Right atrium auricular region (tissue), 2 donors: ENCODE measurements around the gene TSPY3. TPM values are rescaled to one million over a fixed set of nuclear protein-coding genes. Genes with fewer than 3 reads are reported as not detected.
"Not testable (repeated sequence)": the region's sequence is repeated elsewhere in the genome, so short reads cannot be mapped to it uniquely, and the experiment has no call there.

Experiments used
- DNase-seq: peaks from one replicate; pipeline ENCODE4 v3.0.0-alpha.2; 2019; ENCODE audit warnings: low spot score
- H3K27ac ChIP-seq, 2 donors: fragments of 200-600 bp; sonication (generic); 1 replicate in 1 of 2; 2 replicates in 1 of 2; pipeline ENCODE4 v1.5.1; 2016 to 2019
- H3K27me3 ChIP-seq, 2 donors: fragments of 200-600 bp; sonication (generic); one replicate each; pipeline versions ENCODE4 v1.5.1 to v1.6.0; 2017 to 2019
- H3K36me3 ChIP-seq: fragments of 200-600 bp; sonication (generic); one replicate; pipeline ENCODE4 v1.5.1; 2016
- H3K4me1 ChIP-seq, 2 donors: fragments of 200-600 bp; sonication (generic); one replicate each; pipeline versions ENCODE4 v1.5.1 to v1.6.0; 2017 to 2019
- H3K4me3 ChIP-seq, 2 donors: fragments of 200-600 bp; sonication (generic); 1 replicate in 1 of 2; 2 replicates in 1 of 2; pipeline ENCODE4 v1.5.1; 2017 to 2019; ENCODE audit warnings: mild to moderate bottlenecking in 1 of 2, moderate library complexity in 1 of 2
- H3K9me3 ChIP-seq, 2 donors: fragments of 200-600 bp; sonication (generic); one replicate each; pipeline ENCODE4 v1.5.1; 2019
- total RNA-seq, 2 donors: library from RNA; depleted of rRNA; stranded (reverse); fragments of >200 nt; gene quantifications; one replicate each; pipeline ENCODE4 v1.1.0, GENCODE V29; 2016

Gene TSPY3
- not detected for total RNA-seq

GRCh38 chrY:9398121-9398520 lies at the start of gene TSPY3:
TSPY3 (plus strand) TSS chrY:9398421; CDS start chrY:9398467, 46 bp downstream.
- H3K4me1 ChIP-seq, H3K4me3 ChIP-seq, H3K36me3 ChIP-seq, H3K9me3 ChIP-seq, H3K27me3 ChIP-seq, H3K27ac ChIP-seq, DNase-seq: not testable (repeated sequence)

- not testable (repeated sequence) for H3K9me3 ChIP-seq, H3K27ac ChIP-seq, DNase-seq, H3K4me3 ChIP-seq, H3K4me1 ChIP-seq, H3K27me3 ChIP-seq, H3K36me3 ChIP-seq
Measured at GRCh38 chrY:9357497-9357896, 40.7 kb upstream of the TSPY3 start, which contains the start of gene TSPY8. TSPY8 (plus strand) TSS chrY:9357797; CDS start chrY:9357843, 46 bp downstream.

GRCh38 chrY:9396527-9396926 lies 1.7 kb upstream of the TSPY3 start:
- not testable (repeated sequence) for H3K36me3 ChIP-seq, H3K4me3 ChIP-seq, H3K27ac ChIP-seq, H3K4me1 ChIP-seq, DNase-seq, H3K9me3 ChIP-seq, H3K27me3 ChIP-seq

Other genes with a start within 250 kb of the TSPY3 start
- gene TSPY4, start 61.0 kb upstream of the TSPY3 start, total RNA-seq = not detected
- gene TSPY8, start 40.6 kb upstream of the TSPY3 start, total RNA-seq = not detected
- not detected for gene TSPY1, start 68.5 kb downstream of the TSPY3 start, total RNA-seq
- gene TSPY9, start 88.8 kb downstream of the TSPY3 start, total RNA-seq = not detected
- not detected for gene TSPY10, start 129.5 kb downstream of the TSPY3 start, total RNA-seq